IPS-NIHi7 (cell line): Measurements from ENCODE around the gene PMVK.
"Not testable (repeated sequence)": the region's sequence is repeated elsewhere in the genome, so short reads cannot be mapped to it uniquely, and the experiment has no call there.

Experiments used
- DNase-seq: peaks from one replicate; pipeline ENCODE4 v3.0.0; 2012; ENCODE audit warnings: mixed read lengths; ENCODE audit errors: extremely low spot score

The PMVK gene

DNA sequence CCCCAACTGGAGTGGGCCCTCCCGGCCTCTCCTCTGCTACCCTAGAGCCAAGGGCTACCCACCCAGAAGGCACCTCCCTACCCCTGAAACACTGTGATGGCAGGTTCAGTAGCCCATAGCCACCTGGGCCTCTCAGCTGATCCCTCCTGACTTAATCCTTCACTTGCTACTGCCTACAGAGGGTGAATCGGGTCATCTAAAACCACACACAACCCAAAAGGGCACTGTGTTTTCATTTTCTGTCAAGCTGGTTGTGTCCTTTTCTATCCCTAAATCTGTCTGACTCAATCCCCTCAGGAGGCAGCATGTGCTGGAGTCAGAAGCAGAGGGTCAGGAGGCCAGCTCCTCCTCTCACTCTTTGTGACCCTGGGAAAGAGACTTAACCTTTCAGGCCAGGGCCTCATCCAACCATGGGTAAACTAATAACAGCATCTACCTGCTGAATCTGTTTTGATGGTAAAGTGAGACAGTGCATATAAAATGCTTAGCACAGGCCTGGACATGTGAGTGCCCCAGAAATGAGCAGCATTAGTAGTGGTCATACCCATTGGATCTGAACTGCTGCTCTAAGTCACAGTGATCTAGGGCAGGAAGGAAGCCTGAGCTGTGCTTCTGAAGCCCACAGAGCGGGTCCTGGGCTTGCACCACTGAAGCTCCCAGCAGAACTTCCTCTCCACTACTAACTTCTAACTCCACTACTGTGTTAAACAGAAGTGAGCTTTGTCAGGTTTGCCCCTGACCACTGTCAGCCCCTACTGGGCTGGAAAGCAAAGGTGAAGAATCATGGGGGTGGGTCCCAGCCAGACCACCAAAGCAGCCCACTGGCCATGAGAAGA, 11.0 kb downstream of the PMVK start:
- no peak for DNase-seq

DNA sequence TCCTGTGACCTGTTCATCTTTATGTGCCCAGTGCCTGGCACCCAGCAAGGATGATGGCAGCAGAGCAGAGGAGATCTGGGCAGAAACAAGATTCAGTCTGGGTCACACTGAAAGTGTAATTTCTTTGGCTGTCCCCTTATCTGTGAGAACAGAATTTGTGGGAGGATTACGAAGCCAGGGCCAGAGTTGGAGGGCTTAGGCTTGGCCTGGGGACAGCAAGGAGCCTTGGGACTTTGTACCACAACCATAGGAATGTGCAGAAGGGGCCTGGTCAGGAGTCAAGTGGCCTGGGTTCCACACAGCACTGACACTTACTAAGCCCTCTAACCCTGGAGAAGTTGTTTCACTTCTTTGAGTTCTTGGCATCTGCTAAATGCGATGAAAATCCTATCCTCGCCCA, 12.8 kb downstream of the PMVK start:
- DNase-seq, result no peak

DNA sequence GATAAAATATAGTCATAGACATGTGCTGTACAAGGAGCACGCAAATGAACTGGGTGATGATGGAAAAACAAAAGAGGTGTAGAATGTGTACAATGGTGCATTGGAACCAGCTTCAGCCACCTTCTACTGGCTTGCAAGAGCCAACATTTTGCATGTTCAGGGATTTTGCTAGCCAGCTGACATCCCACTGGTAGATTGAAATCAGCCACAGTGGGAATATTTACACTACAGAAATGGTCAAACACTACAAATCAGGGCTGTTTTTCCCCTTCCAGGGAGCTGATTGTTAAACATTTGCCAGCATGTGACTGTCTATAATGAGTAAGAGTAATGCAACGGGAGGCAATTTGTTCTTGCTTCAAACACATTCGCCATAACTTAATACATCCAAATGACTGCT, 23.2 kb downstream of the PMVK start:
- DNase-seq, result no peak

DNA sequence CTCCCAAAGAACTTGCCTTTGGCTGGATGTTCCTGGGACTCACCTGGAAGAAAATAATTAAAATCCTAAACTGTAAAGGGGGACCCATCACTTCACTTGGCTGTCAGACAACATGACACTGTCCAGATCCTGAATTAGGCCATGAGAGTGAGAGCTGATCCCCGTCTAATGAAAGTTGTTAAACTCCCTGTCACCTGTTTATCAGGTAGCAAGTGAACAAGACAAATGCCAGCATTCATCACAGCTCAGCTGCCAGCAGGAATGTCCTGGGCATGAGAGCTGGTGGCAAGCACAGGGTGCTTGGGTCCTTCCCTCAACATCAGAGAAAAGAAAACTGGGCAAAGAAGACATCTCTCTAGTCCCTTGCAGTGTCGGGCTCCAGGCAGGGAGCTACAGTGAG, 23.8 kb downstream of the PMVK start:
- no peak for DNase-seq

DNA sequence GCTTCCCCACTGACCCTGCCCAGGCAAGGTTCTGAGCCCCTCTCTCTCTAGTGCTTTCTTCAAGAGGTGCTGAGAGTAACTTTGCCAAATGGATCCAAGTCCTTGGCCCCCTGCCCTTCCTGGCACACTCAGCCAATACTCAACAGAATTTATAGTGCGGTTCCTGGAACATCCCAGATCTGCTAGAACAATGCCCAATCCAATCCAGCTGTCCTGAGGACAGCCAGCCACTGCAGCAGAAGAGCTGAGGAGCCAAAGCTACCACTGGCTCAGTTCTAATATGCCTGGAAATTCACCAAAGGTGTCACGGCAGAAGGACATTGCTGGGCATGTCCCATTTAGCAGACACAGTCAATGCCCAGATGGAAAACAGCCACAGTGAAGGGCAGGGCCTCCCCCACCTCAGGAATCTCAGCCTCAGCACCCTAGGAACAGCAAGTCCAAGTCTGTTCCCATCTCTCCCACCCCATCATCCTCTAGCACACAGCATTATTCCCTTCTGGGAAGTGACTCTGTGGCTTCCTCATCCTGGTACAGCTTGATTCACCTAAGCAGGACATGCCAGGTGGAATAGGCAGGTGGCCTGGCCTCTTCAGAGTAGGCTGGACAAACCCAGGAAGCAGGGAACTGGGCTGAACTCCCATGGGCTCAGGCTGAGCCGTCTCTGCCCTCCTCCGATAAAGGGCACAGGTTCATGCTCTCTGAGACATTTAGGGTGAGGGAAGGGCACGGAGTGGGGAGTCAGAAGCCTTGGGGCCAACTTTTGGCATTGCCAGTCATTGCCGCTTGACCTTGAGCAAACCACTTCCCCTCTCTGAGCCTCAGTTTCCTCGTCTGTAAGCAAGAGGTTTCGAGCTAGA, 24.6 kb downstream of the PMVK start:
- DNase-seq, result no peak

DNA sequence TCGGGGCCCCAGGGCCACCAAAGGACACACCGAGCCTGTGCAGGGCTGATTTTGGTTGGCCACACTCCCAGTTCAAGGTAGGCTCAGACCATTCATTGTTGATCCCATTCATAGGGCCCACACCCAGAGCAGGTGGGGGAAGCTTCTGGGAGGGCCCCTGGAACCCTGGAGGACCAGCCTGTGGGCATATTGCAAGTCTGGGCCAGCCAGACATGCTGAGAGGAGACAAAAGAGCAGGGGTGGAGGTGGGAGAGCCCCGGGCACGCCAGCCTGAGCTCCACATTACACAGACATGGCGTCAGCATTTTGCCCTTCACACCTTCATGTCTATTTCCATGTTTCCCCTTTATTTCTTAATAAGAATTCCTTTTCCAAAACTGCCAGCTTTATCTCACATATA, 25.7 kb downstream of the PMVK start:
- DNase-seq, result no peak

DNA sequence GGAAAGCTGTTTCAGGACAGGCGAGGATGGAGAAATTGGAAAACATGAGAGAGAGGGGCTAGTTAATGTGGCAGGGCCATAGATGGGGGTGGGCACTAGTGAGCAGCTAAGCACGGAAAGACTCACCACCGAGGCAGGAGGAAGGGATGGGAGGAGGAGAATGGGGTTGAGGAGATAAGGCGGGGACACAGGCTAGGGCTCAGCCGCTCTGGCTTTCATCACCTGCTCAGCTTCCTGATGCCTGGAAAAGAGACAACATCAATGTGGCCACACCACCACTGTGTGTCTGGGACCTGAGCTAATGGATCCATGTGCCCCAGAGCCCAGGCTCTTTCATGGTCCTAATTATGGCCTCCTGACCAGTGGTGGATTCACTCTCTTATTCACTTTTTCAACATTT, 27.6 kb downstream of the PMVK start:
- no peak for DNase-seq

DNA sequence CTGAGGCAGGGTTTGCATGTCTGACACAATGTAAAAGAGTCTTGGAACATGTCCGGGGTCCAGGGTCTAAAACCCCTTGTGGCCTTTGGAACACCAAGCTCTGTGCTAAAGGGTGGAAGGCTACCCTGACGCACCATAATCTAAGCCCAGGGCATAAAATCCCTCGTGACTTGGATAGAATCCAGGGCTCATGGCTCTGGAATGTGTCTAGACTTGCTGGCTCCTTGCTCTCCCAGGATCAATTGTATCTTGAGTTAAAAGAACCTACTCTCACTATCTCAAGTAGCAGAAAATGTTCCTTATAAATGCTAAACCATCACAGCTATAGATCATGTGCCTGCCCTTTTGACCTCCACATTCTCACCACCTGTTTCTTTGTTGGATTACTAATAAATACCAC, 28.4 kb downstream of the PMVK start:
- DNase-seq, result not testable (repeated sequence)

DNA sequence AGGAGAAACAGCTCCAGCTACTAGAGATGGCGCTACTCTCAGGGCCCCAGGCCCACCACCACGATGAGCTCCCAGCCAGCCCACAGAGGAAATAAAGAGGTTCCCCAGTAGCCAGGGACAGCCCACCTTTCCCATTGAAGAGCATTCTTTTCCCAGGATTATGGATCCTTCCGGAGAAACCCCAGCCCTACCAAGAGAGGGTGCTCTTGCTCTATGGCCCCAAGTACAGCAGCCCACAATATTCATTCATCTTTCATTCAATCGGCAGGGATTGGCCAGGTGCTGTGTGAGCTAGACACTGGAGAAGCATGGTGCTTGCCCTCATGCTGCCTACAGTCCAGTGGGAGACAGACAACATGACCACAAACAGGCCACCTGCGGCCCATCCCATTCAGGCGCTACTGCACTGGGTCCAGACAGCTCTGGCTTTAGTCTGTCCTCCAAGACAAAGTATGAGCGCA, 29.9 kb downstream of the PMVK start:
- DNase-seq, result peak; percentile 48

DNA sequence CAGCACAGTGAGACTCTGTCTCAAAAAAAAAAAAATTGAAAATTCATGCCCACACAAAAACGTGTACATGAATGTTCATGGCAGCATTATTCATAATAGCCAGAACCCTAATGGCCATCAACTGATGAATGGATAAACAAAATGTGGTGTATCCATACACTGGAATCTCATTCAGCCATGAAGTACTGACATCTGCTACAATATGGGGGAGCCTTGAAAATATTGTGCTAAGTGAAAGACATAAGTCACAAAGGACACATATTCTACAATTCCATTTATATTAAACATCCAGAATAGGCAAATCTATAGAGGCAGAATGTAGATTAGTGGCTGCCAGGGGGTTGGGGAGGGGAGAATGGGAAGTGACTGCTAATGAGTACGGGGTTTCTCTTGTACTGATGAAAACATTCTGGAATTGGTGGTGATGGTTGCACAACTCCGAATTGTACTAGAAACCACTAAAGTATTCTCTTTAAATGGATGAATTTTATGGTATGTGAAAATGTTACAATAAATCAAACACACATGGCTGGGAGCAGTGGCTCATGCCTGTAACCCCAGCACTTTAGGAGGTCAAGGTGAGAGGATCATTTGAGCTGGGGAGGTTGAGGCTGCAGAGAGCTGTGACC, 33.5 kb downstream of the PMVK start:
- DNase-seq, result no peak

DNA sequence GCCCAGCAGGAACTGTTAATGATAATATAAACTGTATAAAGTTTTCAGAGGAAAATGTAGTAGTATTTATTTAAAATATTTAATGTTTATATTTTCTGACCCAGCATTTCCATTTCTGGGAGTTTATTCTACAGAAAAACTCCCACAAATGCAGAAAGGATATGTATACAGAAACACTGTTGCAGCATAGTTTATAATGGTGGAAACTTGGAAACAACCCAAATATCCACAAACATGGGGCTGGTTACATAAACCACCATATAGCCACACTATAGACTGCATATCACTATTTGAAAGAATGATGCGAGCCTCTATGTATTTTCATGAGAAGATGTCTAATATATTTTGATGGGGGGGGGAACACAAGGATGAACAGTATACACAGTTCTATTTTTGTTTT, 34.9 kb downstream of the PMVK start:
- no peak for DNase-seq

DNA sequence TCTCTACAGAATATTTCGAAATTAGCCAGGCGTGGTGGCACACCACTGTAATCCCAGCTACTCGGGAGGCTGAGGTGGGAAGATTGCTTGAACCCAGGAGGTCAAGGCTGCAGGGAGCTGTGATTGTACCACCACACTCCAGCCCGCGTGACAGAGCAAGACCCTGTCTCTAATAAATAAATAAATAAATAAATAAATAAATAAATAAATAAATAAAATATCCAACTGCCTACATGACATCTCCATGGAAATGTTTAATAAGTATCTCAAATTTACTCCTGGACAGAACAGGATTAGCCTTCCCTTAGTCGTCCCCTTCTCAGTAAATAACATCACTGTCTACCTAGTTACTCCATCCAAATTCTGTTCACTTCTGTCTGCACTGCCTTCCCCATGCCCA, 37.5 kb downstream of the PMVK start:
- DNase-seq, result no peak

DNA sequence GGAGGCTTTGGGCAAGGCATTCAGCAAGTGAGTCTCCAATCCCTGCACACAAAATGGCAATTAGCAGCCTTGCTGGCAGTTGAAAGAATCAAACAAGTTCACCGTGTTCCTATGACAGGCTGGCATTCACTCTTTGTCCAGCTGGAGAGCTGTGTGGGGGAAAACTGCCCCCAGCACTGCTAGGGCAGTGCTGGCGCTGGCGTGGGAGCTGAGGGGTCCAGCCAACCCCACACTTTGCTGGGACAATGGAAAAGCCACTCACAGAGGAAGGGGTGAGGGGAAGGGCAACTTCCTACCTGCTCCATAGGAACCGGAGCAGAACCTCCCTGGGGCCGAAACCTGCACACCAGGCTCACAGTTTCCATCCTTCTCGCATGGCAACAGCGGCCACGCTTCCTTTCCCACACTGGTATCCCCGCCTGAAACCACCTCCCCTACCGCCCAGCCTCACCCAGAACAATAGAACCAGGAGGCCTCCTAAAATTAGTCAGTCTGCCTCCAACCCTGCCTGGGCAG, 39.7 kb downstream of the PMVK start:
- no peak for DNase-seq

DNA sequence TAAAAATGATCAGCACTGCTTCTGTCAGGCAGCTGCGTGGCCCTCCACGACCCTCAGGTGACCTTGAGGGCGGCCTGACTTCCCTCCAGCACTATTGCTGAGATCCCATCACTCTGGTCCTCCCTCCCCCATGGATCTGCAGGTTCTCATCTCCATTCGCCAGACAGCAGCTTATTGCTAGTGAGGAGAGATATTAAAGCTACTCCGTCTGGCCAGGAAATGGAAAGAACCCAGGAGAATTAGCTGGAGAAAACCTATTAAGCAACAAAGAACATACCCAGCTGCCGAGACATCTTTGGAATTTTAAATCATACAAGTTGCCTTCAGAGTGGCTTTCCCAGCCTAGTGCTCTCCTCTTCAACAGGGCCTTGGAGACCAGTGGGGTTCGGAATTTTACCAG, 40.7 kb downstream of the PMVK start:
- DNase-seq, result no peak

DNA sequence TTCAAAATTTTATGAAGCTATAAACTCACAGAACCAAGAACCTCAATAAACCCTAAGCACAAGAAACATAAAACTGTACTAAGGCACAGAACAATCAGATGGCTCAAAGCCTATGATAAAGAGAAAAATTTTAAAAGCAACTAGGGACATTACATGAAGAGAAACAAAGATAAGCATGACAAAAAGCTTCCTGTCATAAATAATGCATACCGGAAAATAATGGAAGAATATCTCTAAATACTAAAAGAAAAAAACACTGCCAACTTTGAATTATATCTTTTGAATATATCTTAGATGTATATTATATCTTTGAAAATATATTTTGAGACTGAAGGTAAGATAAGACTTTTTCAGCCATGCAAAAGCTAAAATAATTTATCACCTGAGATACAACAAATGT, 45.1 kb downstream of the PMVK start:
- no peak for DNase-seq

DNA sequence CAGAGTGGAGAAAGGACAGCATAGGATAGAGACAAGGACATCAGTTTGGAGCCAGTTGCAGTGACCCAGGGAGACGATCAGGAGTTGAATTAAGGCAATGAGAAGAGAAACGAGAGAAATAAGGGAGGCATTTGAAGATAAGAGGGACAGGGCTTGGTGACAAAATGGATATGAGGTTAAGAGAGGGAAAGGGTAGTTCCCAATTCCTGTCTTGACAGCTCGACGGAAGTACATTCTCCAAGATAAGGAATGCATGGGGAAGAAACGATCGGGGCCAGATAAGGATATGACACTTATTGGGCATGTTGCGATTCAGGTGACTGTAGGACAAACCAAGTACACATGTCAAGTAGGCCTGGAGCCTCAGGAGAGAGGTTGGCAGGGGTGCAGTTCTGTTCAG, 47.8 kb downstream of the PMVK start:
- DNase-seq, result no peak

DNA sequence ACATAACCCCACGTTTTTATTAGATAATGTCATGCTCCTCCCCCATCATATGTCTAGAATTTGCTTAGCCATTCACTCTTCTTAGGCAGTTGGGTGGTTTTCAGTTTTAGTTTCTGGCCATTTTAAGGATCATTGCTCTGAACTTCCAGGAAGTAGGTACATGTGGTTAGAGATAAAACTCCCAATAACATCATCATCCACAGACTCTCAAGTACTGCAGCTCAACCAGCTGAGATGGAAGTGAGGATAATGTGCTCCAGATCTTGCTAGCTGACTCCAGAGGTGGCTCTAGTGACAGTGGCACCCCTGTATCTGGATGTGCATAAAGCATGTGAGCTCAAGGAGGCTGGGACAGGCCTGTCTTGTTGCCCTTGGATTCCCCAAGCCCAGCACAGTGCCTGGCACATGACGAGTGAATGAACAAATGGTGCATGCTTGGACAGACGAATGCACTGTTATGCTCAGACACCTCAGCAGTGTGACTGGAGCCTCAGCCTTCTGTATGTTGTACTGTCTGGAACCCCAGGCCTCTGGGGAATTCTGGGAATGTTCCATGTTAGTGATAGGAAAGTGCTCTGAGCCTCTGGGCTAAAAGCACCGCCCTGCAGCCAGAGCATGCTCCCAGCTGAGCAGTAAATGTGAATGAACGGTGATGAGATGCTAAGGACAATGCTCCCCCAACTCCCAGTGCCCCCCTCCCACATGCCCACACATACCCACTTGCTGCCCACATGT, 50.1 kb downstream of the PMVK start:
- DNase-seq, result no peak

DNA sequence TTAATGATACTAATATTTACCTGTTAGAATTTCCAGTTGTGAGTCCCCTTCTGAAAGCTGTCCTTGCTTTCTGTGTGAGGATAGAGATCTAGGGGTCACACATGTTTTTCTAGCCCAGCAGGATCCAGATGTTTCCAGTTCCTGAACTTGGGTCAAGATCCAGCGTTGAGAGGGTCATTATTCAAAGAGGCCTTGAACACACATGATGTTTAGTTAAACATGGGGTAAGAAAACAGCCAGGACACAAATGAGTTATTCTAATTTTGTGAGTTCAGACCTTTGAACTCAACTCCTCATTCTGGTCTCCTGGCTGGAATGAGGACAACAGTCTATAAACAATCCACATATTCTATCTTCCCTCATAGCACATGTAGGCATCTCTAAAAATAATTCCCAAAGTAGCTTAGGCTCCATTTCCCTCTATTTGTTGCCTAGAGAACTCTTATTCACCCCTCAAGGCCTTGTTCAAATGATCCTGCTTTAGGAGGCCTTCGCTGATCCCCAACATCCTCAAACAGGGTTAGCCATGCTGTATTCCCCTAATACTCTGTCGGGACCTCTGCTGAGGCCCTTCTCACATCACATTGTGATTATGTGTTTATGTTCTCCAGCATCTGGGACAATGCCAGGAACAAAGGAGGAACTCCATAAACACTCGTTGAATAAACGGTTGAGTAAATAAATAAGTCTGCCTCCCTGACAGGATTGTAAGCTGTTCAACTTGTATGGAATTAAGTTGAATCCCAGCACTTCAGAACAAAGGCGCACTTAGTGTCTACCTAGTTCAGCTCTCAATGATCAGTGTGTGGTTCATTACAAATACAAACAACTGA, 51.4 kb downstream of the PMVK start:
- no peak for DNase-seq

DNA sequence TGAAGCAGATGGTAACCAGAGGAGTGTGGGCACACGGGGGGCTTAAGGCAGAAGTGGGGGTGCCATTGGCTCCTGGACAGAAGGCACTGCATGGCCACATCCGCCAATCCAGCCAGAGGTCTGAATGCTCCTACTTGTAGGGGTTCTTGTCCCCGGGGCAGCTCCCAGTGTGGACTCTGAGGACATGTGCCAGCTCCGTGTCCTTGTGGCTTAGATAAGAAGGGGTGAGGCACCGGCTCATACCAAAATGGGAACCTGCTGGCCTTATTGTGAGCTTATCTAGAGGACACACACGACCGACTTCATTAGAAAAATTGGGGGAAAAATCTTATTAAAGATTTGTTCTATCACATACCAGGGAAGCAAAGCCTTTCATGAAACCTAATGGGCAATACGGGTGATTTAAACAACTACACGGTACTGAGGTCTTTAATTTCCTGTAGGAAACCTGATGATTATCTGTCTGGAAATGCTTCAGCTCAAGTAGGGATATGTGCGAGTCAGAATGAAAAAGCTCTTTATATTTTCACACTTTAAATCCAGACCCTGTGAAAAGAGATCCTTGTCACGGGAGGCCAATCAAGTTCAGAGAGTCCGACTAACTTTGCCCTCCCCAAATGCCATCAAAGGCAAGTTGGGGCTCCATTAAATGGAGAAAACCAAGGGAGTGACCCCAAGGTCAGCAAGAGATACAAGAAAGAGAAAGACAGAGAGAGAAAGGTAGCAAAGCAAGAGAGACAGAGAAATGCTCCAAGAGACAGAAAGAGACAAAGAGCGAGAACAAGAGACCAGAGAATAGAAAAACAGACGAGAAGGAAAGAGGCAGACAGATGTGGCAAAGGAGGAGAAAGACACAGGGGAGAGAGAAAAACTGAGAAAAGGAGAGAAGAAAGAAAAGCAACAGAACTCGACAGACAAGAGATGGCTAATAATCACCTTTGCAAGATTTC, 52.3 kb downstream of the PMVK start:
- DNase-seq, result no peak
